GM23248 (cell line): ENCODE results near the gene CHCHD3.

Experiments
- EZH2 ChIP-seq: fragments of 200-600 bp; sonication (generic); IDR thresholded peaks from 2 replicates; pipeline ENCODE4 v1.6.1; 2018; ENCODE audit warnings: antibody characterized with exemption, mild to moderate bottlenecking; ENCODE audit not compliant: insufficient read depth, poor library complexity, severe bottlenecking
- EZH2phosphoT487 ChIP-seq: fragments of 200-600 bp; sonication (generic); IDR thresholded peaks from 2 replicates; pipeline ENCODE4 v1.6.1; 2018; ENCODE audit warnings: antibody characterized with exemption, moderate library complexity, mild to moderate bottlenecking, low read depth; ENCODE audit not compliant: insufficient read depth

- no peak for TF ChIP-seq EZH2
- TF ChIP-seq EZH2phosphoT487 = no peak
These were observed 90.0 kb downstream of the CHCHD3 start for GRCh38 chr7:132991615-132992587.
